AG10803 (cell line): ENCODE results near the gene NR1D1.

Experiments used
- DNase-seq: peaks from one replicate; pipeline ENCODE4 v3.0.0; 2010; ENCODE audit warnings: low read depth
- H3K4me3 ChIP-seq: 2 replicates; pipeline ENCODE4 v1.5.1; 2011; ENCODE audit warnings: mild to moderate bottlenecking, low read length, control low read depth
- TF ChIP-seq, protein P1 (sequence below): conservative IDR thresholded peaks from 2 replicates; pipeline ENCODE4 v1.5.1; 2011; ENCODE audit warnings: mild to moderate bottlenecking, low read length, control low read depth, inconsistent platforms

Gene NR1D1

GRCh38 chr17:40062329-40063186, 37.8 kb downstream of the NR1D1 start, which contains the start of gene THRA:
TSS of gene THRA (plus strand) at chr17:40062965. CDS start at chr17:40074489, 11,524 bp downstream.
- peak within 1 kb of the TSS; percentile 89 for H3K4me3 ChIP-seq
- TF ChIP-seq, protein P1, sequence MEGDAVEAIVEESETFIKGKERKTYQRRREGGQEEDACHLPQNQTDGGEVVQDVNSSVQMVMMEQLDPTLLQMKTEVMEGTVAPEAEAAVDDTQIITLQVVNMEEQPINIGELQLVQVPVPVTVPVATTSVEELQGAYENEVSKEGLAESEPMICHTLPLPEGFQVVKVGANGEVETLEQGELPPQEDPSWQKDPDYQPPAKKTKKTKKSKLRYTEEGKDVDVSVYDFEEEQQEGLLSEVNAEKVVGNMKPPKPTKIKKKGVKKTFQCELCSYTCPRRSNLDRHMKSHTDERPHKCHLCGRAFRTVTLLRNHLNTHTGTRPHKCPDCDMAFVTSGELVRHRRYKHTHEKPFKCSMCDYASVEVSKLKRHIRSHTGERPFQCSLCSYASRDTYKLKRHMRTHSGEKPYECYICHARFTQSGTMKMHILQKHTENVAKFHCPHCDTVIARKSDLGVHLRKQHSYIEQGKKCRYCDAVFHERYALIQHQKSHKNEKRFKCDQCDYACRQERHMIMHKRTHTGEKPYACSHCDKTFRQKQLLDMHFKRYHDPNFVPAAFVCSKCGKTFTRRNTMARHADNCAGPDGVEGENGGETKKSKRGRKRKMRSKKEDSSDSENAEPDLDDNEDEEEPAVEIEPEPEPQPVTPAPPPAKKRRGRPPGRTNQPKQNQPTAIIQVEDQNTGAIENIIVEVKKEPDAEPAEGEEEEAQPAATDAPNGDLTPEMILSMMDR = 0 out of 2 replicates have a peak, but pooled peaks have one; percentile 4
- DNase-seq = peak; percentile 43

- H3K4me3 ChIP-seq = no peak overlapping the region
- DNase-seq = no peak
- TF ChIP-seq, protein P1 = no peak
Observed at GRCh38 chr17:40061609-40062038, 38.8 kb downstream of the NR1D1 start.

DNA sequence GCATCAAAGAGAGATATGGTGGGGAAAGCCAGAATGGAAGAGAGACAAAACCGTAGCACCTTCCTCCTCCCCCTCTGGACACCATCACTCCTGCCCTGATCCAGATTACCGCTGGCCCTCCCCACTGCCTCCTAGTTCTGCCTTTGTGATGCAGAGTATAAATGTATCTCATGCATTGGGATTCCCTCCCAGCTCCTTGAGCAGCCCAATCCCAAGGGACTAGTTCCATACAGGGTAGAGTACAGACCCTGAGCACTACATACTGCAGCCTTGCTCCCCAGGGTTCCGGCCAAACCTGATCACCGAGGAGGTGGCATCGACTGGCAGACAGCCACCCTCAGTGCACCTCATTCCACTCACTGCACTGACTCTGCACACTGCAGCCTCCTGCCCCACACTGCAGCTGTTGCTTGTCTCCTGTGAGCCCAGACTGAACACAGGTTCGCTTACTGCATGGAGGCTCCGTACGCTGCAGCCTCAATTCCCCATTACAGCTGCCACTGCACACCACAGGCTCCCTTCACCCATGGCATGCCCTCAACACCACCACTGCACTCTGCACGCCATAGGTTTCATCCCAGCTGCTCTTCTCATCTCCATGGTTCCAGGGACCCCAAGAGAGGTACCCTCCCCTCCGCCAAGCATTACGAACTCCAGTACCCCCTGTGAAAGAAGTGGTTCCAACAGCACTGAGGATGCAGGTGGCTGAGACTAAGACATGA, 39.3 kb downstream of the NR1D1 start:
- no peak for DNase-seq
- TF ChIP-seq, protein P1 = no peak
- no peak overlapping the region for H3K4me3 ChIP-seq

GRCh38 chr17:40059729-40060475, 40.5 kb downstream of the NR1D1 start:
- no peak for DNase-seq
- TF ChIP-seq, protein P1 = no peak
- H3K4me3 ChIP-seq = no peak overlapping the region

GRCh38 chr17:40058865-40059264, 41.5 kb downstream of the NR1D1 start:
- no peak for DNase-seq
- TF ChIP-seq, protein P1 = no peak
- H3K4me3 ChIP-seq = no peak overlapping the region

- TF ChIP-seq, protein P1 = no peak
- H3K4me3 ChIP-seq = no peak overlapping the region; the same call in 1 of the 2 replicates
- peak; percentile 60 for DNase-seq
Observed at GRCh38 chr17:40058186-40058784, 42.1 kb downstream of the NR1D1 start.
